Activated CD4-positive, alpha-beta T cell treated with anti-CD3 and anti-CD28 coated beads, Interleukin-2, amount 10 ng/mL, durations not matched to agents 7 days and 5 days (primary cell): ENCODE data around the gene ZNF426. TPM values are rescaled to one million over a fixed set of nuclear protein-coding genes. Genes with fewer than 3 reads are reported as not detected.
"Not testable (repeated sequence)": the region's sequence is repeated elsewhere in the genome, so short reads cannot be mapped to it uniquely, and the experiment has no call there.

Source experiments
- CTCF ChIA-PET: fragments of 350-600 bp; sonication (Branson Sonifier 250); formaldehyde crosslinking; loops from one replicate; lab custom pipeline; 2021; ENCODE audit warnings: antibody characterized with exemption; lab: Charles Lee
- POLR2A ChIA-PET: fragments of 350-600 bp; sonication (Branson Sonifier 250); formaldehyde crosslinking; loops from one replicate; lab custom pipeline; 2021; ENCODE audit warnings: antibody characterized with exemption; lab: Charles Lee
- DNase-seq: peaks from one replicate; pipeline ENCODE4 v3.0.0-alpha.2; 2020
- H3K27ac Mint-ChIP-seq: one replicate; pipeline ENCODE4 v1.8.0; 2021; ENCODE audit warnings: mild to moderate bottlenecking, moderate library complexity, mixed read lengths
- H3K27me3 Mint-ChIP-seq: one replicate; pipeline ENCODE4 v1.8.0; 2021; ENCODE audit warnings: mixed read lengths
- H3K36me3 Mint-ChIP-seq: one replicate; pipeline ENCODE4 v1.8.0; 2021; ENCODE audit warnings: low read depth, mixed read lengths
- H3K4me1 Mint-ChIP-seq: one replicate; pipeline ENCODE4 v1.8.0; 2021; ENCODE audit warnings: mixed read lengths
- H3K4me3 Mint-ChIP-seq: one replicate; pipeline ENCODE4 v1.8.0; 2021; ENCODE audit warnings: mild to moderate bottlenecking, moderate library complexity, mixed read lengths
- H3K9me3 Mint-ChIP-seq: one replicate; pipeline ENCODE4 v1.8.0; 2021; ENCODE audit warnings: mixed read lengths
- total RNA-seq, 2 experiments: library from RNA; stranded (reverse); gene quantifications; one replicate each; pipeline ENCODE4 v1.2.3, GENCODE V29; 2021

ZNF426 gene
- total RNA-seq: 10 to 100 TPM; 12.7 to 15.0 TPM

- ChIA-PET POLR2A (no interaction called here), CTCF (no interaction called here)
- Mint-ChIP-seq H3K9me3 (peaks cover 45% of the 10 kb centered on the region), H3K4me1 (peaks cover 15% of the 10 kb centered on the region), H3K36me3 (peaks cover 59% of the 10 kb centered on the region), H3K4me3 (peak within 1 kb of the TSS; percentile 98), H3K27ac (peak within 1 kb of the TSS; percentile 98), H3K27me3 (no peaks in the 10 kb centered on the region)
- peak; percentile 90 for DNase-seq
These were observed at the start of gene ZNF426 for GRCh38 chr19:9538183-9539058. Gene ZNF426, minus strand, starts transcription at chr19:9538645. Its CDS starts 2,413 bp downstream, at chr19:9536232.

GRCh38 chr19:9586764-9587163 lies 48.3 kb upstream of the ZNF426 start:
- POLR2A ChIA-PET: no interaction called here
- H3K4me3 Mint-ChIP-seq: no peak overlapping the region
- peaks cover 5% of the 10 kb centered on the region for H3K9me3 Mint-ChIP-seq
- H3K36me3 Mint-ChIP-seq: peaks cover 21% of the 10 kb centered on the region
- DNase-seq: peak; percentile 81
- no peak overlapping the region for H3K27ac Mint-ChIP-seq
- CTCF ChIA-PET: interaction anchor here (0.7 to 0.8 kb wide), 3 partner anchors 164 to 262 kb away, joined by 3 to 4 read pairs (median 3); no protein-coding TSS in a partner anchor
- peaks cover 4% of the 10 kb centered on the region for H3K27me3 Mint-ChIP-seq
- peaks cover 15% of the 10 kb centered on the region for H3K4me1 Mint-ChIP-seq

DNA sequence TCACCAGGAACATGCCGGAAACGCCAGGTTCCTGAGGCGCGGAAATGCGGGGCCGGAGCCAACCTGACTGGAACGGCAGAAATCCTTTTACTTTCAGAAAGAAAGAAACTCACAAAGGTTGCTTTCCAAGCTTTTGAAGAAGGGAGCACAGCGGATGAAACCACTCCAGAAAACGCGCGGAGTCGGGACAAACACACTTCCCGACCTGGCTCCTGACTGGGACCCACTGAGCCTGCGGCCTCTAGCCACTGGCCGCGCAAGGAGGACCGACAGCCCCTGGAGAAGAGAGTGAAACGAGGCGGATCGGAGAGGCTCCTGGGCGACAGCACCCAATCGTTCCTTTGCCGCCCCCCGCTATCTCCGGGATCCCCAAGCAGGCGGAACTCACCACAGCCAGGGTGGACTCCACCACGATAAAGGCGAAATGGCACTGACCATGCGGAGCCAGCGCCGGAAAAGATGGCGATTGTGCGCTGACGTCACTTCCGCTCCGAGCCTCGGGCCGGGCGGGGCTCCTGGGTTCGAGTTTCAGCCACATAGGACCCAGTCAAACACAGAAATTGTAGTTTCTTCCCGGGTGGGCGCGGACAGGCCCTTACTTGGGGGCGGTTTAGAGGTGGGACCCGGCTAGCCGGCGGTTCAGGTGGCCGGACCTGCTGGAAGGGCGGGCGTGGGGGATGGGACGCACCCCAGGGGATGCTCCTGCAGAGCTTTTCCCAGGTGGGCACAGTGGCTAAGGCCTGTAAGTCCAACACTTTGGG lies 45.8 kb upstream of the ZNF426 start, which contains the start of gene ZNF121:
TSS of gene ZNF121 (minus strand) at position 432 of the 761 bp plus-strand sequence. CDS start 16,407 bp downstream, outside the sequence.
- peaks cover 44% of the 10 kb centered on the region for H3K36me3 Mint-ChIP-seq
- peaks cover 17% of the 10 kb centered on the region for H3K9me3 Mint-ChIP-seq
- POLR2A ChIA-PET: no interaction called here
- H3K27me3 Mint-ChIP-seq: peaks cover 2% of the 10 kb centered on the region
- H3K27ac Mint-ChIP-seq: peak within 1 kb of the TSS; percentile 98
- H3K4me3 Mint-ChIP-seq: peak within 1 kb of the TSS; percentile 94
- H3K4me1 Mint-ChIP-seq: peaks cover 25% of the 10 kb centered on the region
- CTCF ChIA-PET: interaction anchor here (1.5 kb wide), 1 partner anchor 136 kb away, joined by 3 read pairs; no protein-coding TSS in a partner anchor
- peak; percentile 84 for DNase-seq

- H3K9me3 Mint-ChIP-seq: peaks cover 27% of the 10 kb centered on the region
- H3K27me3 Mint-ChIP-seq, DNase-seq, POLR2A ChIA-PET: not testable (repeated sequence)
- H3K4me3 Mint-ChIP-seq: peak overlapping the region; percentile 60
- peaks cover 65% of the 10 kb centered on the region for H3K36me3 Mint-ChIP-seq
- H3K4me1 Mint-ChIP-seq: peaks cover 32% of the 10 kb centered on the region
- H3K27ac Mint-ChIP-seq: peak overlapping the region; percentile 72
- CTCF ChIA-PET: interaction anchor here (0.6 to 1.1 kb wide), 2 partner anchors 11 to 1638 kb away, joined by 4 read pairs; no protein-coding TSS in a partner anchor
These were observed 43.8 kb upstream of the ZNF426 start for GRCh38 chr19:9582081-9582725.

GRCh38 chr19:9580728-9581127 lies 42.3 kb upstream of the ZNF426 start:
- DNase-seq: no peak
- H3K4me3 Mint-ChIP-seq: no peak overlapping the region
- peaks cover 79% of the 10 kb centered on the region for H3K36me3 Mint-ChIP-seq
- peaks cover 30% of the 10 kb centered on the region for H3K4me1 Mint-ChIP-seq
- ChIA-PET CTCF (no interaction called here), POLR2A (no interaction called here)
- H3K27ac Mint-ChIP-seq: no peak overlapping the region
- peaks cover 39% of the 10 kb centered on the region for H3K9me3 Mint-ChIP-seq
- H3K27me3 Mint-ChIP-seq: no peaks in the 10 kb centered on the region

- Mint-ChIP-seq H3K36me3 (peaks cover 93% of the 10 kb centered on the region), H3K27me3 (no peaks in the 10 kb centered on the region), H3K4me1 (no peaks in the 10 kb centered on the region), H3K27ac (no peak overlapping the region), H3K9me3 (peaks cover 67% of the 10 kb centered on the region), H3K4me3 (no peak overlapping the region)
- POLR2A ChIA-PET: no interaction called here
- CTCF ChIA-PET: interaction anchor here (0.6 to 1.5 kb wide), 2 partner anchors 12 to 13 kb away, joined by 4 read pairs; no protein-coding TSS in a partner anchor
- no peak for DNase-seq
These were observed 31.8 kb upstream of the ZNF426 start for GRCh38 chr19:9570255-9570654.

DNA sequence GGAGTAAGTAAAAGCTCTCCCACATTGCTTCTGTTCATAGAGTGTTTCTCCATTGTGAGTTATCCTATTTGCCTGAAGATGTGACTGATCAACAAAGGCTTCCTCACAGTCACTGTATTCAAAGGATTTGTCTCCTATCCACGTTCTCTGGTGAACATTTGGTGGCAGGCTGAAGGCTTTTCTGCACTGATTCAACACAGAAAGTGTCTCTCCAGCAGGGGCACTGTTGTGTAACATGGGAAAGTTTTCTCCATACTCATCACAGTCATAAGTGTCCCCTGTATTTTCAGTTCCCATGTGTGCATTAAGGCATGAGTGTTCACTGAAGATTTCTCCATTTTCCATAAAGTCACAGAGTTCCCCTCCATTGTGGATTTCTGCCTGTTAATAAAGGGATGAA lies 28.3 kb upstream of the ZNF426 start:
- no peak overlapping the region for H3K4me3 Mint-ChIP-seq
- H3K27me3 Mint-ChIP-seq: no peaks in the 10 kb centered on the region
- no peaks in the 10 kb centered on the region for H3K4me1 Mint-ChIP-seq
- peaks cover 63% of the 10 kb centered on the region for H3K9me3 Mint-ChIP-seq
- peaks cover 94% of the 10 kb centered on the region for H3K36me3 Mint-ChIP-seq
- ChIA-PET CTCF (no interaction called here), POLR2A (no interaction called here)
- no peak for DNase-seq
- no peak overlapping the region for H3K27ac Mint-ChIP-seq

GRCh38 chr19:9565900-9566705 lies 27.7 kb upstream of the ZNF426 start:
- ChIA-PET POLR2A (no interaction called here), CTCF (no interaction called here)
- no peaks in the 10 kb centered on the region for H3K4me1 Mint-ChIP-seq
- no peak overlapping the region for H3K4me3 Mint-ChIP-seq
- peaks cover 61% of the 10 kb centered on the region for H3K9me3 Mint-ChIP-seq
- no peaks in the 10 kb centered on the region for H3K27me3 Mint-ChIP-seq
- peaks cover 94% of the 10 kb centered on the region for H3K36me3 Mint-ChIP-seq
- no peak for DNase-seq
- H3K27ac Mint-ChIP-seq: no peak overlapping the region

- Mint-ChIP-seq H3K4me1 (no peaks in the 10 kb centered on the region), H3K27me3 (no peaks in the 10 kb centered on the region), H3K4me3 (no peak overlapping the region), H3K36me3 (peaks cover 15% of the 10 kb centered on the region), H3K27ac (no peak overlapping the region), H3K9me3 (peaks cover 33% of the 10 kb centered on the region)
- DNase-seq: no peak
- ChIA-PET CTCF (interaction anchor here (2.0 kb wide), 1 partner anchor 11 kb away, joined by 5 read pairs; no protein-coding TSS in a partner anchor), POLR2A (interaction anchor here (0.6 kb wide), 1 partner anchor 30 kb away, joined by 3 read pairs; no protein-coding TSS in a partner anchor)
These were observed 14.3 kb upstream of the ZNF426 start for GRCh38 chr19:9552536-9553274.

- CTCF ChIA-PET: interaction anchor here (0.6 kb wide), 1 partner anchor 164 kb away, joined by 4 read pairs; no protein-coding TSS in a partner anchor
- H3K9me3 Mint-ChIP-seq: peaks cover 25% of the 10 kb centered on the region
- no peak overlapping the region for H3K4me3 Mint-ChIP-seq
- H3K36me3 Mint-ChIP-seq: peaks cover 6% of the 10 kb centered on the region
- H3K4me1 Mint-ChIP-seq: no peaks in the 10 kb centered on the region
- no peak for DNase-seq
- no peak overlapping the region for H3K27ac Mint-ChIP-seq
- POLR2A ChIA-PET: no interaction called here
- no peaks in the 10 kb centered on the region for H3K27me3 Mint-ChIP-seq
These were observed 9.4 kb upstream of the ZNF426 start for GRCh38 chr19:9547870-9548269.

DNA sequence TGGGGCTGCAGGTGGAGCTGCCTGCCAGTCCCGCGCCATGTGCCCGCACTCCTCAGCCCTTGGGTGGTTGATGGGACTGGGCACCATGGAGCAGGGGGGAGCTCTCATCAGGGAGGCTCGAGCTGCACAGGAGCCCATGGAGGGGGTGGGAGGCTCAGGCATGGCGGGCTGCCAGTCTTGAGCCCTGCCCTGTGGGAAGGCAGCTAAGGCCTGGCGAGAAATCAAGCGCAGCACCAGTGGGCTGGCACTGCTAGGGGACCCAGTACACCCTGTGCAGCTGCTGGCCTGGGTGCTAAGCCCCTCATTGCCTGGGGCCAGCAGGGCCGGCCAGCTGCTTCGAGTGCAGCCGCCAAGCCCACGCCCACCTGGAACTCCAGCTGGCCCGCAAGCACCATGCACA lies 2.8 kb upstream of the ZNF426 start:
- H3K27ac Mint-ChIP-seq, POLR2A ChIA-PET, H3K27me3 Mint-ChIP-seq, H3K4me3 Mint-ChIP-seq, DNase-seq: not testable (repeated sequence)
- Mint-ChIP-seq H3K9me3 (peaks cover 24% of the 10 kb centered on the region), H3K36me3 (peaks cover 30% of the 10 kb centered on the region), H3K4me1 (peaks cover 12% of the 10 kb centered on the region)
- CTCF ChIA-PET: interaction anchor here (0.6 to 1.8 kb wide), 2 partner anchors 11 to 185 kb away, joined by 4 to 5 read pairs; no protein-coding TSS in a partner anchor
